B cell (primary cell): ENCODE results near the gene HAGH. TPM values are rescaled to one million over a fixed set of nuclear protein-coding genes. Genes with fewer than 3 reads are reported as not detected.
A peak's percentile ranks its signal among the peaks of the same experiment; 100 is the strongest.

Experiments
- ATAC-seq: fragments of 200-7000 bp; cut with Tn5 transposase; one replicate; pipeline ENCODE4 v1.10.0; 2021; ENCODE audit warnings: low read depth, mild to moderate bottlenecking, moderate number of reproducible peaks, moderate library complexity
- CTCF ChIA-PET: fragments of 350-600 bp; sonication (Branson Sonifier 250); formaldehyde crosslinking; loops from one replicate; lab custom pipeline; 2021; ENCODE audit warnings: antibody characterized with exemption, inconsistent platforms; lab: Charles Lee
- POLR2A ChIA-PET: fragments of 350-600 bp; sonication (Branson Sonifier 250); formaldehyde crosslinking; loops from one replicate; lab custom pipeline; 2021; ENCODE audit warnings: antibody characterized with exemption; lab: Charles Lee
- DNase-seq: peaks from one replicate; pipeline ENCODE4 v3.0.0; 2013
- H2AFZ ChIP-seq: 2 replicates; pipeline ENCODE4 v1.6.1; 2012; ENCODE audit warnings: mild to moderate bottlenecking, low read depth, low read length; ENCODE audit not compliant: insufficient read depth, poor library complexity, severe bottlenecking
- H3K27ac ChIP-seq, 2 donors: 1 replicate in 1 of 2; 2 replicates in 1 of 2; pipeline ENCODE4 v1.5.1; 2012 to 2013; ENCODE audit warnings: low read length in 2 of 2, mild to moderate bottlenecking in 2 of 2, moderate library complexity in 1 of 2
- H3K27me3 ChIP-seq, 4 experiments: fragments of 200-600 bp in 1 of 4; sonication (generic) in 1 of 4; replicated peaks in 1 of 4; 1 replicate in 2 of 4; 2 replicates in 2 of 4; pipeline versions ENCODE4 v1.6.1 to v1.7.0; 2013 to 2016; ENCODE audit warnings: low read length in 3 of 4, mild to moderate bottlenecking in 2 of 4, mixed read lengths in 1 of 4, moderate library complexity in 1 of 4; ENCODE audit not compliant: insufficient read depth in 4 of 4, control insufficient read depth in 3 of 4; ENCODE audit errors: control extremely low read depth in 1 of 4
- H3K36me3 ChIP-seq, 2 experiments: replicated peaks in 1 of 2; 1 replicate in 1 of 2; 2 replicates in 1 of 2; pipeline versions ENCODE4 v1.6.1 to v1.7.1; 2013; ENCODE audit warnings: low read length in 1 of 2; ENCODE audit not compliant: insufficient read depth in 2 of 2, control insufficient read depth in 1 of 2; ENCODE audit errors: control extremely low read depth in 1 of 2, extremely low read depth in 1 of 2
- H3K4me1 ChIP-seq, 2 donors: fragments of 200-600 bp in 1 of 2; sonication (generic) in 1 of 2; 1 replicate in 1 of 2; 2 replicates in 1 of 2; pipeline versions ENCODE4 v1.5.1 to v1.6.1; 2013 to 2017; ENCODE audit warnings: low read length in 2 of 2; ENCODE audit not compliant: control insufficient read depth in 2 of 2, insufficient read depth in 2 of 2
- H3K4me2 ChIP-seq: replicated peaks from 2 replicates; pipeline ENCODE3; 2012; ENCODE audit warnings: mild to moderate bottlenecking, low read depth, low read length; ENCODE audit not compliant: poor library complexity, severe bottlenecking
- H3K4me3 ChIP-seq, 5 experiments: fragments of 200-600 bp in 1 of 5; sonication (generic) in 1 of 5; 1 replicate in 3 of 5; 2 replicates in 2 of 5; pipeline versions ENCODE4 v1.5.1 to v1.7.0; 2011 to 2016; ENCODE audit warnings: low read length in 4 of 5, mild to moderate bottlenecking in 4 of 5, low read depth in 2 of 5, control low read depth in 1 of 5, moderate library complexity in 1 of 5; ENCODE audit not compliant: insufficient read depth in 1 of 5; ENCODE audit errors: control extremely low read depth in 1 of 5, extremely low read depth in 1 of 5
- H3K79me2 ChIP-seq: fragments of 200-600 bp; sonication (generic); one replicate; pipeline ENCODE4 v1.6.0; 2016; ENCODE audit warnings: low read length; ENCODE audit not compliant: control insufficient read depth, insufficient read depth
- H3K9ac ChIP-seq: fragments of 200-600 bp; sonication (generic); 2 replicates; pipeline ENCODE4 v1.6.1; 2017; ENCODE audit warnings: mild to moderate bottlenecking, low read length, moderate library complexity
- H3K9me3 ChIP-seq, 3 donors: one replicate each; pipeline versions ENCODE4 v1.6.1 to v1.7.1; 2013; ENCODE audit warnings: low read length in 2 of 3; ENCODE audit not compliant: control insufficient read depth in 2 of 3, insufficient read depth in 1 of 3; ENCODE audit errors: control extremely low read depth in 1 of 3
- H4K20me1 ChIP-seq: 2 replicates; pipeline ENCODE4 v1.6.0; 2012; ENCODE audit warnings: mild to moderate bottlenecking, low read length; ENCODE audit not compliant: insufficient read depth, control insufficient read depth, poor library complexity, severe bottlenecking
- H3K27ac Mint-ChIP-seq: one replicate; pipeline ENCODE4 v1.8.0; 2021; ENCODE audit warnings: mixed read lengths
- H3K27me3 Mint-ChIP-seq: one replicate; pipeline ENCODE4 v1.8.0; 2021; ENCODE audit warnings: mixed read lengths
- H3K4me1 Mint-ChIP-seq: one replicate; pipeline ENCODE4 v1.8.0; 2021; ENCODE audit warnings: mixed read lengths
- H3K4me3 Mint-ChIP-seq: one replicate; pipeline ENCODE4 v1.8.0; 2021; ENCODE audit warnings: mixed read lengths
- H3K9me3 Mint-ChIP-seq: one replicate; pipeline ENCODE4 v1.8.0; 2022; ENCODE audit warnings: mixed read lengths; ENCODE audit not compliant: insufficient read depth
- CTCF ChIP-seq: fragments of 200-600 bp; IDR thresholded peaks from one replicate; pipeline ENCODE4 v1.8.0; 2022; ENCODE audit warnings: antibody characterized with exemption, mild to moderate bottlenecking
- EZH2 ChIP-seq: IDR thresholded peaks from 2 replicates; pipeline ENCODE4 v1.6.1; 2012; ENCODE audit warnings: borderline replicate concordance, low read depth, mild to moderate bottlenecking, moderate library complexity, low read length; ENCODE audit not compliant: insufficient read depth, poor library complexity, severe bottlenecking
- WGBS: methylation state at CpG from one replicate; pipeline ENCODE4 v1.1.5; 2013; ENCODE audit warnings: missing lambda C conversion rate; ENCODE audit not compliant: insufficient coverage; 5-methylcytosine and 5-hydroxymethylcytosine counted together
- intact Hi-C: fragments of 100-400 bp; cut with micrococcal nuclease; formaldehyde crosslinking; loops from one replicate; pipeline ENCODE4 v1.10.0; 2022
- polyA plus RNA-seq: library from polyadenylated mRNA; depleted of rRNA; stranded (reverse); fragments of >200 nt; gene quantifications from 2 replicates; pipeline ENCODE4 v1.2.3, GENCODE V29; 2012
- total RNA-seq, 2 donors: library from RNA; stranded (reverse); fragments of 120-200 nt in 1 of 2; gene quantifications; 1 replicate in 1 of 2; 2 replicates in 1 of 2; pipeline versions ENCODE4 v1.2.3 to v1.2.4, GENCODE V29; 2013 to 2022

HAGH gene
- total and polyA plus RNA-seq, 2 donors (not counting 1 experiment from before 2014, with no cell fraction given), result 50.6 to 74.2 TPM

- ATAC-seq, result peak; percentile 85
- Mint-ChIP-seq H3K27ac (peak within 1 kb of the TSS; percentile 91), H3K4me3 (peak within 1 kb of the TSS; percentile 89), H3K4me1 (peaks cover 22% of the 10 kb centered on the region), H3K9me3 (no peaks in the 10 kb centered on the region), H3K27me3 (no peaks in the 10 kb centered on the region)
- TF ChIP-seq CTCF (no peak), EZH2 (no peak)
- POLR2A ChIA-PET, result interaction anchor here (0.5 to 2.0 kb wide), 7 partner anchors 11 to 362 kb away, joined by 3 to 27 read pairs (median 7); partner anchors contain the start of genes EME2, FAHD1, MAPK8IP3 and MRPS34
- H3K9me3 ChIP-seq, result no peaks in the 10 kb centered on the region
- H3K4me2 ChIP-seq, result peak within 1 kb of the TSS; percentile 94
- peak within 1 kb of the TSS; percentile 77 for H2AFZ ChIP-seq
- H3K4me3 ChIP-seq, result peak within 1 kb of the TSS; percentile 75 to 96 (median 83)
- intact Hi-C loops, result loop anchor here (1.0 to 2.0 kb wide), 4 partner anchors 9 to 440 kb away; partner anchors contain the start of genes HAGH, MRPS34 and UQCC4
- peaks cover 81% of the 10 kb centered on the region for H4K20me1 ChIP-seq
- H3K9ac ChIP-seq, result peak within 1 kb of the TSS; percentile 89
- peaks cover 65% of the 10 kb centered on the region for H3K79me2 ChIP-seq
- peaks cover 0 to 26% of the 10 kb centered on the region in 2 experiments for H3K36me3 ChIP-seq
- H3K27ac ChIP-seq, result peak within 1 kb of the TSS; percentile 47 to 76
- DNase-seq, result peak; percentile 99
- H3K27me3 ChIP-seq, result no peaks in the 10 kb centered on the region
- H3K4me1 ChIP-seq, result peaks cover 10 to 30% of the 10 kb centered on the region in 2 donors
- CTCF ChIA-PET, result interaction anchor here (0.6 to 2.3 kb wide), 12 partner anchors 8 to 1380 kb away, joined by 3 to 16 read pairs (median 4); partner anchors contain the start of genes EME2, FAHD1, HAGH and MAPK8IP3
- under 1% methylated on average over 102 of the region's 102 CpGs for WGBS
These were observed 44.0 kb downstream of the HAGH start, which contains the start of the genes NUBP2 and SPSB3 for GRCh38 chr16:1782408-1783264. NUBP2 (plus strand) TSS chr16:1782960; CDS start chr16:1783021, 61 bp downstream. SPSB3 (minus strand) TSS chr16:1782571; CDS start chr16:1781483, 1,088 bp downstream.
